ENCODE results near the gene PKP4. TPM values are rescaled to one million over a fixed set of nuclear protein-coding genes. Genes with fewer than 3 reads are reported as not detected.

PKP4 gene
- total and polyA plus RNA-seq, 2 of the 8 experiments (the other 6 are each of a cell fraction or from before 2014, with no cell fraction given), result 48.2 to 88.0 TPM

GRCh38 chr2:158477202-158477601 lies 20.4 kb downstream of the PKP4 start (continued):
- TF ChIP-seq CHD7 (IDR thresholded peaks at IDR 0.05; ENCODE audit: insufficient replicate concordance, low read length), result no peak
- TF ChIP-seq SRF (IDR thresholded peaks at IDR 0.05; ENCODE audit: low read depth, low read length), result no peak
- no peak for TF ChIP-seq CHD2 (IDR thresholded peaks at IDR 0.05; ENCODE audit: low read length)
- no peak for TF ChIP-seq SIX5 (IDR thresholded peaks at IDR 0.05; ENCODE audit: low read depth, low read length)
- TF ChIP-seq MAFK (IDR thresholded peaks at IDR 0.05; ENCODE audit: low read depth, low read length), result no peak
- TF ChIP-seq NANOG (IDR thresholded peaks at IDR 0.05; ENCODE audit: insufficient read depth, low read depth, low read length, poor library complexity, severe bottlenecking), result no peak
- TF ChIP-seq NRF1 (IDR thresholded peaks at IDR 0.05; ENCODE audit: low read depth, low read length), result no peak
- TF ChIP-seq BRCA1 (IDR thresholded peaks at IDR 0.05; ENCODE audit: low read depth, low read length), result no peak
